Naive thymus-derived CD4-positive, alpha-beta T cell (primary cell): ENCODE measurements around the gene ZBTB21. TPM values are rescaled to one million over a fixed set of nuclear protein-coding genes. Genes with fewer than 3 reads are reported as not detected.
"Not testable (repeated sequence)": the region's sequence is repeated elsewhere in the genome, so short reads cannot be mapped to it uniquely, and the experiment has no call there.

ENCODE experiments used
- ATAC-seq: fragments of 150-1000 bp; cut with Tn5 transposase; 2 replicates; pipeline ENCODE4 v1.10.0; 2021; ENCODE audit warnings: mild to moderate bottlenecking, moderate library complexity
- CTCF ChIA-PET: fragments of 350-600 bp; sonication (Branson Sonifier 250); formaldehyde crosslinking; loops from one replicate; lab custom pipeline; 2021; ENCODE audit warnings: antibody characterized with exemption; lab: Charles Lee
- POLR2A ChIA-PET: fragments of 350-600 bp; sonication (Branson Sonifier 250); formaldehyde crosslinking; loops from one replicate; lab custom pipeline; 2021; ENCODE audit warnings: antibody characterized with exemption, inconsistent platforms; lab: Charles Lee
- DNase-seq, 9 donors: peaks; one replicate each; pipeline versions ENCODE4 v3.0.0 to v3.0.0-alpha.2; 2020 to 2022; ENCODE audit warnings: mixed read lengths in 1 of 9
- H3K27ac ChIP-seq: one replicate; pipeline ENCODE4 v1.7.0; 2013; ENCODE audit warnings: mild to moderate bottlenecking, low read depth, low read length, moderate library complexity
- H3K27me3 ChIP-seq, 2 donors: one replicate each; pipeline ENCODE4 v1.7.0; 2013; ENCODE audit warnings: low read length in 2 of 2, mild to moderate bottlenecking in 2 of 2, moderate library complexity in 2 of 2; ENCODE audit not compliant: control insufficient read depth in 2 of 2, insufficient read depth in 2 of 2
- H3K36me3 ChIP-seq, 3 experiments: 1 replicate in 2 of 3; 2 replicates in 1 of 3; pipeline ENCODE4 v1.7.0; 2013; ENCODE audit warnings: low read length in 3 of 3, mild to moderate bottlenecking in 3 of 3, moderate library complexity in 1 of 3; ENCODE audit not compliant: insufficient read depth in 3 of 3, control insufficient read depth in 2 of 3
- H3K4me1 ChIP-seq, 2 donors: one replicate each; pipeline ENCODE4 v1.7.0; 2013; ENCODE audit warnings: low read length in 2 of 2, mild to moderate bottlenecking in 2 of 2, moderate library complexity in 1 of 2; ENCODE audit not compliant: control insufficient read depth in 2 of 2, insufficient read depth in 2 of 2
- H3K4me3 ChIP-seq: 2 replicates; pipeline ENCODE4 v1.7.0; 2013; ENCODE audit warnings: mild to moderate bottlenecking, low read length
- H3K9me3 ChIP-seq, 3 experiments: 1 replicate in 2 of 3; 2 replicates in 1 of 3; pipeline ENCODE4 v1.7.0; 2013; ENCODE audit warnings: low read length in 3 of 3; ENCODE audit not compliant: control insufficient read depth in 2 of 3
- H3K27ac Mint-ChIP-seq, 9 donors: one replicate each; pipeline ENCODE4 v1.8.0; 2020 to 2022; ENCODE audit warnings: mixed read lengths in 9 of 9, mild to moderate bottlenecking in 8 of 9, moderate library complexity in 5 of 9, inconsistent platforms in 2 of 9
- H3K27me3 Mint-ChIP-seq, 5 donors: one replicate each; pipeline ENCODE4 v1.8.0; 2021 to 2022; ENCODE audit warnings: mixed read lengths in 5 of 5, mild to moderate bottlenecking in 1 of 5
- H3K36me3 Mint-ChIP-seq, 5 donors: one replicate each; pipeline ENCODE4 v1.8.0; 2020 to 2022; ENCODE audit warnings: mixed read lengths in 5 of 5, mild to moderate bottlenecking in 3 of 5, inconsistent platforms in 1 of 5
- H3K4me1 Mint-ChIP-seq, 7 donors: one replicate each; pipeline ENCODE4 v1.8.0; 2020 to 2022; ENCODE audit warnings: mixed read lengths in 7 of 7, mild to moderate bottlenecking in 3 of 7, inconsistent platforms in 1 of 7
- H3K4me3 Mint-ChIP-seq, 10 donors: one replicate each; pipeline ENCODE4 v1.8.0; 2020 to 2022; ENCODE audit warnings: mild to moderate bottlenecking in 10 of 10, mixed read lengths in 10 of 10, moderate library complexity in 6 of 10, inconsistent platforms in 2 of 10
- H3K9me3 Mint-ChIP-seq, 11 donors: one replicate each; pipeline ENCODE4 v1.8.0; 2020 to 2022; ENCODE audit warnings: mixed read lengths in 11 of 11, mild to moderate bottlenecking in 4 of 11, inconsistent platforms in 1 of 11, moderate library complexity in 1 of 11
- intact Hi-C, 2 donors: fragments of 100-400 bp; cut with micrococcal nuclease; formaldehyde crosslinking; loops; one replicate each; pipeline ENCODE4 v1.15.1; 2023
- polyA plus RNA-seq, 2 donors: library from polyadenylated mRNA; unstranded; fragments of 300-500 nt; fragmentation: Illumina TruSeq; gene quantifications; one replicate each; pipeline ENCODE4 v1.2.3, GENCODE V29; 2021
- total RNA-seq, 6 experiments: library from RNA in 5 of 6; stranded (reverse) in 5 of 6; gene quantifications; 1 replicate in 5 of 6; 2 replicates in 1 of 6; pipeline ENCODE4 v1.2.3 and lab custom pipeline; 2021 to 2026

The ZBTB21 gene
- total and polyA plus RNA-seq, 7 experiments from 2014 or later = 4.3 to 137 (median 24.3) TPM

- Histone ChIP-seq H3K9me3 (no peaks in the 10 kb centered on the region), H3K27me3 (no peaks in the 10 kb centered on the region), H3K4me1 (no peaks in the 10 kb centered on the region), H3K36me3 (no peaks in the 10 kb centered on the region), H3K4me3 (no peak overlapping the region), H3K27ac (no peak overlapping the region)
- no peak for ATAC-seq
- Mint-ChIP-seq H3K27ac (no peak overlapping the region), H3K4me1 (peaks cover 0 to 14% (median 7%) of the 10 kb centered on the region in 7 donors), H3K4me3 (no peak overlapping the region), H3K9me3 (peaks cover 0 to 3% (median 0%) of the 10 kb centered on the region in 11 donors), H3K36me3 (no peaks in the 10 kb centered on the region), H3K27me3 (peaks cover 0 to 15% (median 6%) of the 10 kb centered on the region in 5 donors)
- intact Hi-C loops = no loop called here
- ChIA-PET CTCF (no interaction called here), POLR2A (no interaction called here)
- DNase-seq = no peak
Measured at GRCh38 chr21:41961753-41962152, 48.4 kb downstream of the ZBTB21 start.

- Histone ChIP-seq H3K4me1 (no peaks in the 10 kb centered on the region), H3K9me3 (no peaks in the 10 kb centered on the region), H3K27ac (no peak overlapping the region), H3K36me3 (no peaks in the 10 kb centered on the region), H3K27me3 (no peaks in the 10 kb centered on the region), H3K4me3 (no peak overlapping the region)
- H3K27me3 Mint-ChIP-seq = peaks cover 0 to 15% (median 6%) of the 10 kb centered on the region in 5 donors
- DNase-seq = no peak
- CTCF ChIA-PET = interaction anchor here (0.6 kb wide), 1 partner anchor 147 kb away, joined by 7 read pairs; no protein-coding TSS in a partner anchor
- POLR2A ChIA-PET = interaction anchor here (0.8 kb wide), 1 partner anchor 9 kb away, joined by 3 read pairs; no protein-coding TSS in a partner anchor
- H3K27ac Mint-ChIP-seq = no peak overlapping the region
- intact Hi-C loops = no loop called here
- peaks cover 0 to 1% (median 0%) of the 10 kb centered on the region in 11 donors for H3K9me3 Mint-ChIP-seq
- H3K36me3 Mint-ChIP-seq = no peaks in the 10 kb centered on the region
- no peak for ATAC-seq
- no peak overlapping the region for H3K4me3 Mint-ChIP-seq
- H3K4me1 Mint-ChIP-seq = peaks cover 0 to 14% (median 7%) of the 10 kb centered on the region in 7 donors
Measured at GRCh38 chr21:41961282-41961701, 48.9 kb downstream of the ZBTB21 start.

- no peaks in the 10 kb centered on the region for H3K4me1 ChIP-seq
- no peak overlapping the region for H3K4me3 ChIP-seq
- DNase-seq (no peak), ATAC-seq (no peak)
- H3K27me3 ChIP-seq = no peaks in the 10 kb centered on the region
- Mint-ChIP-seq H3K4me1 (peaks cover 0 to 14% (median 7%) of the 10 kb centered on the region in 7 donors), H3K36me3 (no peaks in the 10 kb centered on the region), H3K4me3 (no peak overlapping the region), H3K9me3 (peaks cover 0 to 1% (median 0%) of the 10 kb centered on the region in 11 donors), H3K27ac (no peak overlapping the region), H3K27me3 (peaks cover 0 to 15% (median 6%) of the 10 kb centered on the region in 5 donors)
- POLR2A ChIA-PET = no interaction called here
- H3K27ac ChIP-seq = no peak overlapping the region
- no peaks in the 10 kb centered on the region for H3K36me3 ChIP-seq
- H3K9me3 ChIP-seq = no peaks in the 10 kb centered on the region
- intact Hi-C loops = no loop called here
- CTCF ChIA-PET = interaction anchor here (0.6 kb wide), 1 partner anchor 148 kb away, joined by 7 read pairs; no protein-coding TSS in a partner anchor
Measured at GRCh38 chr21:41960386-41960785, 49.8 kb downstream of the ZBTB21 start.

- H3K27me3 ChIP-seq, H3K27ac Mint-ChIP-seq, intact Hi-C loops, H3K4me1 ChIP-seq, H3K27ac ChIP-seq, H3K9me3 Mint-ChIP-seq, POLR2A ChIA-PET, H3K4me3 Mint-ChIP-seq, DNase-seq, CTCF ChIA-PET, ATAC-seq, H3K9me3 ChIP-seq, H3K4me3 ChIP-seq, H3K36me3 Mint-ChIP-seq, H3K36me3 ChIP-seq: not testable (repeated sequence)
- H3K4me1 Mint-ChIP-seq = peaks cover 3 to 19% (median 8%) of the 10 kb centered on the region in 7 donors
- H3K27me3 Mint-ChIP-seq = peaks cover under 1 to 19% (median 9%) of the 10 kb centered on the region in 5 donors
Measured at GRCh38 chr21:41959697-41960096, 50.5 kb downstream of the ZBTB21 start.

GRCh38 chr21:41958886-41959563, 51.1 kb downstream of the ZBTB21 start:
- no peaks in the 10 kb centered on the region for H3K36me3 Mint-ChIP-seq
- H3K4me1 Mint-ChIP-seq = peaks cover 9 to 25% (median 12%) of the 10 kb centered on the region in 7 donors
- H3K4me3 ChIP-seq = no peak overlapping the region
- H3K36me3 ChIP-seq = no peaks in the 10 kb centered on the region
- no peak for DNase-seq
- ATAC-seq = no peak
- intact Hi-C loops = no loop called here
- H3K27ac ChIP-seq = no peak overlapping the region
- peaks cover 5 to 24% (median 12%) of the 10 kb centered on the region in 5 donors for H3K27me3 Mint-ChIP-seq
- POLR2A ChIA-PET = interaction anchor here (0.6 kb wide), 1 partner anchor 378 kb away, joined by 3 read pairs; no protein-coding TSS in a partner anchor
- CTCF ChIA-PET = no interaction called here
- H3K9me3 Mint-ChIP-seq = peaks cover 0 to 2% (median 0%) of the 10 kb centered on the region in 11 donors
- no peak overlapping the region for H3K27ac Mint-ChIP-seq
- no peaks in the 10 kb centered on the region for H3K9me3 ChIP-seq
- H3K4me1 ChIP-seq = peaks cover 0 to 6% of the 10 kb centered on the region in 2 donors
- no peaks in the 10 kb centered on the region for H3K27me3 ChIP-seq
- H3K4me3 Mint-ChIP-seq = no peak overlapping the region

- ChIA-PET CTCF (no interaction called here), POLR2A (interaction anchor here (0.6 kb wide), 1 partner anchor 379 kb away, joined by 3 read pairs; no protein-coding TSS in a partner anchor)
- intact Hi-C loops = no loop called here
Measured at GRCh38 chr21:41957991-41958766, 52.0 kb downstream of the ZBTB21 start.

More at GRCh38 chr21:41957991-41958766, 52.0 kb downstream of the ZBTB21 start:
- Mint-ChIP-seq H3K27ac (no peak overlapping the region), H3K9me3 (peaks cover 0 to 2% (median 0%) of the 10 kb centered on the region in 11 donors), H3K36me3 (no peaks in the 10 kb centered on the region), H3K4me3 (no peak overlapping the region), H3K4me1 (peaks cover 9 to 25% (median 12%) of the 10 kb centered on the region in 7 donors), H3K27me3 (peaks cover 5 to 24% (median 12%) of the 10 kb centered on the region in 5 donors)
- Histone ChIP-seq H3K9me3 (no peaks in the 10 kb centered on the region), H3K4me3 (no peak overlapping the region), H3K4me1 (peaks cover 0 to 6% of the 10 kb centered on the region in 2 donors), H3K27ac (no peak overlapping the region), H3K27me3 (no peaks in the 10 kb centered on the region), H3K36me3 (no peaks in the 10 kb centered on the region)
- ATAC-seq (no peak), DNase-seq (no peak)
